ENCODE results near the gene C22orf23. TPM values are rescaled to one million over a fixed set of nuclear protein-coding genes. Genes with fewer than 3 reads are reported as not detected.
A peak's percentile ranks its signal among the peaks of the same experiment; 100 is the strongest.

The C22orf23 gene
- under 1 TPM in 1 of 2 experiments, not detected in 1; 0.16 TPM for total RNA-seq

- Mint-ChIP-seq H3K9me3 (ENCODE audit: low read depth) (no peaks in the 10 kb centered on the region), H3K36me3 (ENCODE audit: low read depth) (peaks cover 25% of the 10 kb centered on the region), H3K4me1 (peaks cover 26% of the 10 kb centered on the region), H3K27me3 (peaks cover 11% of the 10 kb centered on the region), H3K4me3 (peak within 1 kb of the TSS; percentile 86), H3K27ac (peak within 1 kb of the TSS; percentile 91)
- peak; percentile 98 for DNase-seq
- ChIA-PET CTCF (interaction anchor here (0.5 to 3.0 kb wide), 11 partner anchors 12 to 361 kb away, joined by 3 to 26 read pairs (median 4); no protein-coding TSS in a partner anchor), POLR2A (interaction anchor here (0.6 to 1.0 kb wide), 3 partner anchors 12 to 110 kb away, joined by 3 to 6 read pairs (median 5); partner anchors contain the start of gene ANKRD54)
- ATAC-seq: peak; percentile 98
- intact Hi-C loops (cut with DNase I, micrococcal nuclease): loop anchor here (1.0 to 10.0 kb wide), 13 partner anchors 19 to 617 kb away; partner anchors contain the start of genes ANKRD54 (in 2 of the 2), EIF3L (in 2 of the 2), MICALL1 (in 2 of the 2) and PDXP (in 2 of the 2)
Measured at GRCh38 chr22:37953437-37954179, at the start of gene C22orf23, which contains the start of gene POLR2F. Gene C22orf23 (minus strand): TSS chr22:37953601. CDS start chr22:37953149, 452 bp downstream. Gene POLR2F (plus strand): TSS chr22:37953699. CDS start chr22:37953788, 89 bp downstream.

DNA sequence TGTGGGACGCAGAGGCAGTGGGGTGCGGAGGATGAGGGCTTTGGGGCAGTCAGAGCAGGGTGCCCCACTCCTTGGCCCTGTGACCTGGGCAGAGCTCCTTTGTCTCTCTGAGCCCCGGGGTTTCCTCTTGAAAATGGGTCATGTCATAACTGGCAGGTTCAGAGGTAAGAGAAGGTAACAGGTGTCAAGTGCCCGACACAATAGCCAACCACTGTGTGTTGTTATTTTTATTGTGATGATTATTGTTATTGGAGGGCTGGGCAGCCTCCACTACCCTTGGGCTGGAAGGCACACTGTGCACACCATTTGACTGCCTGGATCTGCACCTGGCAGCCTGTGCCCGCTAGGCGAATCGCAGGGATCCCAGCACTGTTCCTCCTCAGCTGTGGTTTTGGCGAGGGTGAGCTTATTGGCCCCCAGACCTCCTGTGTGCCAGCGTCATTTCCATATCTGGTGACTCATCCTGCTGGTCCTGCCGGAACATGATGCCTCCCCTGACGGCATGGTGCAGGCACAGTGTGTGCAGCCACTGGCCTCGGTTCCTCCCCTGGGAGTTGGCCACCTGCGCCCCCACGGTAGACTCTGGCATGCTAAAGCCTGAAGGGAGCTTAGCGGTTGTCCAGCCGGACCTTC is 46.4 kb upstream of the C22orf23 start:
- ChIA-PET POLR2A (no interaction called here), CTCF (interaction anchor here (0.6 to 1.0 kb wide), 2 partner anchors 37 to 572 kb away, joined by 3 read pairs; no protein-coding TSS in a partner anchor)

GRCh38 chr22:37999236-37999635 is 45.8 kb upstream of the C22orf23 start:
- ChIA-PET POLR2A (no interaction called here), CTCF (no interaction called here)
- no peak overlapping the region for H3K4me3 Mint-ChIP-seq
- no peak overlapping the region for H3K27ac Mint-ChIP-seq
- H3K27me3 Mint-ChIP-seq: no peaks in the 10 kb centered on the region
- intact Hi-C loops (cut with DNase I, micrococcal nuclease): loop anchor here in 1 of 2 experiments (10.0 kb wide), 1 partner anchor 64 kb away; no protein-coding TSS in a partner anchor
- no peaks in the 10 kb centered on the region for H3K4me1 Mint-ChIP-seq
- ATAC-seq (no peak), DNase-seq (no peak)
- peaks cover 2% of the 10 kb centered on the region for H3K36me3 Mint-ChIP-seq (ENCODE audit: low read depth)
- no peaks in the 10 kb centered on the region for H3K9me3 Mint-ChIP-seq (ENCODE audit: low read depth)

More for the DNA sequence above, 46.4 kb upstream of the C22orf23 start:
- intact Hi-C loops (cut with DNase I, micrococcal nuclease): loop anchor here in 1 of 2 experiments (10.0 kb wide), 1 partner anchor 65 kb away; no protein-coding TSS in a partner anchor
- no peaks in the 10 kb centered on the region for H3K9me3 Mint-ChIP-seq (ENCODE audit: low read depth)
- no peak overlapping the region for H3K4me3 Mint-ChIP-seq
- no peak overlapping the region for H3K27ac Mint-ChIP-seq
- no peaks in the 10 kb centered on the region for H3K4me1 Mint-ChIP-seq
- H3K36me3 Mint-ChIP-seq (ENCODE audit: low read depth): peaks cover 2% of the 10 kb centered on the region
- DNase-seq (peak; percentile 27), ATAC-seq (peak; percentile 74)
- no peaks in the 10 kb centered on the region for H3K27me3 Mint-ChIP-seq

- Mint-ChIP-seq H3K36me3 (ENCODE audit: low read depth) (peaks cover 2% of the 10 kb centered on the region), H3K4me3 (no peak overlapping the region), H3K27ac (no peak overlapping the region), H3K27me3 (no peaks in the 10 kb centered on the region), H3K4me1 (no peaks in the 10 kb centered on the region), H3K9me3 (ENCODE audit: low read depth) (no peaks in the 10 kb centered on the region)
- POLR2A ChIA-PET: no interaction called here
- intact Hi-C loops (cut with DNase I, micrococcal nuclease): loop anchor here in 1 of 2 experiments (10.0 kb wide), 1 partner anchor 64 kb away; no protein-coding TSS in a partner anchor
- CTCF ChIA-PET: no interaction called here
- ATAC-seq (no peak), DNase-seq (no peak)
Measured at GRCh38 chr22:37998543-37998942, 45.1 kb upstream of the C22orf23 start.

- intact Hi-C loops (cut with DNase I, micrococcal nuclease): loop anchor here in 1 of 2 experiments (10.0 kb wide), 1 partner anchor 62 kb away; no protein-coding TSS in a partner anchor
- Mint-ChIP-seq H3K27ac (no peak overlapping the region), H3K9me3 (ENCODE audit: low read depth) (no peaks in the 10 kb centered on the region), H3K4me3 (no peak overlapping the region), H3K4me1 (no peaks in the 10 kb centered on the region), H3K27me3 (no peaks in the 10 kb centered on the region), H3K36me3 (ENCODE audit: low read depth) (no peaks in the 10 kb centered on the region)
- DNase-seq (no peak), ATAC-seq (no peak)
- ChIA-PET CTCF (interaction anchor here (0.7 kb wide), 1 partner anchor 231 kb away, joined by 3 read pairs; no protein-coding TSS in a partner anchor), POLR2A (no interaction called here)
Measured at GRCh38 chr22:37996515-37997246, 43.3 kb upstream of the C22orf23 start.

- Mint-ChIP-seq H3K4me3 (no peak overlapping the region), H3K4me1 (no peaks in the 10 kb centered on the region), H3K27me3 (no peaks in the 10 kb centered on the region), H3K36me3 (ENCODE audit: low read depth) (no peaks in the 10 kb centered on the region), H3K27ac (no peak overlapping the region), H3K9me3 (ENCODE audit: low read depth) (no peaks in the 10 kb centered on the region)
- POLR2A ChIA-PET: interaction anchor here (0.6 kb wide), 1 partner anchor 186 kb away, joined by 3 read pairs; no protein-coding TSS in a partner anchor
- DNase-seq (no peak), ATAC-seq (no peak)
- CTCF ChIA-PET: interaction anchor here (0.6 kb wide), 1 partner anchor 719 kb away, joined by 3 read pairs; no protein-coding TSS in a partner anchor
- intact Hi-C loops (cut with DNase I, micrococcal nuclease): loop anchor here in 1 of 2 experiments (10.0 kb wide), 1 partner anchor 61 kb away; no protein-coding TSS in a partner anchor
Measured at GRCh38 chr22:37996079-37996478, 42.7 kb upstream of the C22orf23 start.

DNA sequence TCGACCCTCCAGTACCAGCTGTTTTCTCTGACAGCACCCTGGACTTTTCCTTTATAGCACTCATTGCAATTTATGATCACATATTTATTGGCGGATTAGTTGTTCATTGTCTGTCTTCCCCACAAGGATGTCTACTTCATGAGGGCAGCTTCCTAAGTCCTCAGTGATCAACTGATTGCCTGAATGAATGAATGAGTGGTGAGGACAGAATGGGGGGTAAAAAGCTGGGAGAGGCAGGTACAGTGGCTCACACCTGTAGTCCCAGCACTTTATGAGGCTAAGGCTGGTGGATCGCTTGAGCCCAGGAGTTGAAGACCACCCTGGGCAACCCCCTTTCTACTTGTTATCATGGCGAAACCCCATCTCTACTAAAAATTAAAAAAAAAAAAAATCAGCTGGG is 42.1 kb upstream of the C22orf23 start:
- no peaks in the 10 kb centered on the region for H3K9me3 Mint-ChIP-seq (ENCODE audit: low read depth)
- intact Hi-C loops (cut with DNase I, micrococcal nuclease): loop anchor here in 1 of 2 experiments (10.0 kb wide), 1 partner anchor 61 kb away; no protein-coding TSS in a partner anchor
- H3K4me1 Mint-ChIP-seq: no peaks in the 10 kb centered on the region
- DNase-seq (no peak), ATAC-seq (no peak)
- H3K4me3 Mint-ChIP-seq: no peak overlapping the region
- POLR2A ChIA-PET: interaction anchor here (0.6 kb wide), 1 partner anchor 186 kb away, joined by 3 read pairs; no protein-coding TSS in a partner anchor
- H3K27me3 Mint-ChIP-seq: no peaks in the 10 kb centered on the region
- no peak overlapping the region for H3K27ac Mint-ChIP-seq
- CTCF ChIA-PET: interaction anchor here (0.6 to 1.0 kb wide), 2 partner anchors 11 to 718 kb away, joined by 3 to 5 read pairs; no protein-coding TSS in a partner anchor
- H3K36me3 Mint-ChIP-seq (ENCODE audit: low read depth): no peaks in the 10 kb centered on the region

DNA sequence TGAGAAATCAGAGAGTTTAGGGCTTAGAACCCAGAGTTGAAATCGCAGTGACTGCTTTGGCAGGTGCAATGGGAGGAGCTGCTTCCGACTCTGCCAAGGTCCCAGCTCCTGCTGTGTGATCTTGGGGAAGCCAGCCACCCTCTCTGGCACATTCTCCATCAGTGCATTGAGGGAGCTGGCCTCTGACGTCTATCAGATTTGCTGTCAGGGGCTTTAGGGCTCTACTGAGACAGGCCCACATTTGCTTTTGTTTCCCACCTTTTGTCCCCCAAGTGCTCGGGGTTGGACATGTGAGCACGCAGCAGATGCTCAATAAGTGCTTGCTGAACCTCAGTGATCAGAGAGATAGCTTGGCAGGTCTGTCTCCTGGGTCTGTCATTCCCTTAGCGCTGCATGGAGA is 41.6 kb upstream of the C22orf23 start:
- intact Hi-C loops (cut with DNase I, micrococcal nuclease): loop anchor here in 1 of 2 experiments (10.0 kb wide), 1 partner anchor 60 kb away; no protein-coding TSS in a partner anchor

GRCh38 chr22:37994049-37994448 is 40.6 kb upstream of the C22orf23 start:
- DNase-seq: no peak
- CTCF ChIA-PET: interaction anchor here (0.8 to 1.0 kb wide), 2 partner anchors 28 to 35 kb away, joined by 3 to 4 read pairs; no protein-coding TSS in a partner anchor
- Mint-ChIP-seq H3K9me3 (ENCODE audit: low read depth) (no peaks in the 10 kb centered on the region), H3K4me1 (no peaks in the 10 kb centered on the region), H3K4me3 (no peak overlapping the region), H3K36me3 (ENCODE audit: low read depth) (no peaks in the 10 kb centered on the region), H3K27me3 (no peaks in the 10 kb centered on the region), H3K27ac (no peak overlapping the region)
- POLR2A ChIA-PET: interaction anchor here (0.6 kb wide), 1 partner anchor 498 kb away, joined by 4 read pairs; no protein-coding TSS in a partner anchor
- ATAC-seq: no peak
- intact Hi-C loops (cut with DNase I, micrococcal nuclease): loop anchor here in 1 of 2 experiments (10.0 kb wide), 1 partner anchor 59 kb away; no protein-coding TSS in a partner anchor

More for the DNA sequence above, 41.6 kb upstream of the C22orf23 start:
- CTCF ChIA-PET: interaction anchor here (0.5 to 1.0 kb wide), 2 partner anchors 12 to 362 kb away, joined by 3 to 5 read pairs; no protein-coding TSS in a partner anchor
- POLR2A ChIA-PET: no interaction called here
- H3K27me3 Mint-ChIP-seq: no peaks in the 10 kb centered on the region
- no peaks in the 10 kb centered on the region for H3K4me1 Mint-ChIP-seq
- H3K9me3 Mint-ChIP-seq (ENCODE audit: low read depth): no peaks in the 10 kb centered on the region
- H3K27ac Mint-ChIP-seq: no peak overlapping the region
- DNase-seq: no peak
- H3K36me3 Mint-ChIP-seq (ENCODE audit: low read depth): no peaks in the 10 kb centered on the region
- H3K4me3 Mint-ChIP-seq: no peak overlapping the region
- no peak for ATAC-seq

DNA sequence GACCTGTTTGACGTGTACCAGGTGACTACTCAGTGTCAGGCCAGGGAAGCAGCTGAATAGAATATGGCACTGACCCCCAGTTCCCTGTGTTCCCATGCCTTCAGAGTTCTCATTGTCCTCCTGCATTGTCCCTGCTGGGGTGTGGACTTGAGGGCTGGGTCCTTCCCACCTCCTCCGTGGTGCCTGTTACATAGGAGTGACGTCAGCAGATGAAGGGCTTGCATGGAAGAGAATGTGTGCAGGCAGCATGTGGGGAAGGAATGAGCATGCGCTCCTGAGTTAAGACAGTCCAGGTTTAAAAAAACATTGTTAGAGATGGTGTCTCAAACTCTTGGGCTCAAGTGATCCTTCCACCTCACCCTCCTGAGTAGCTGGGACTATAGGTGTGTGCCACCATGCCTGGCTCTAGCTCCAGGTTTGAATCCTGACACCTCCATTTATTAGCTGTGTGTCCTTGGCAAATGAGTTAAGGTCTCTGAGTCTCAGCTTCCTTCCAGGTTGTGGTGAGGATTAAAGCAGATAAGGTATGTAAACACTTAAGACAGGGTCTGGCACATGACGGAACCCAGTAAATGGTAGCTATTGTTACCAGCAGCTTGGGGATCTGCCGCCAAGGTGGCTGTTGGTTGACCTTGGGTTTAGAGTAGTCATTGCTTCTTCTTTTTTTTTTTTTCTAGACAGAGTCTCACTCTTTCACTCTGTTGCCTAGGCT is 38.5 kb upstream of the C22orf23 start:
- POLR2A ChIA-PET: no interaction called here
- CTCF ChIA-PET: no interaction called here
- H3K4me1 Mint-ChIP-seq: no peaks in the 10 kb centered on the region

More for the DNA sequence above, 38.5 kb upstream of the C22orf23 start:
- H3K4me3 Mint-ChIP-seq: no peak overlapping the region
- no peaks in the 10 kb centered on the region for H3K27me3 Mint-ChIP-seq
- intact Hi-C loops (cut with DNase I, micrococcal nuclease): loop anchor here in 1 of 2 experiments (10.0 kb wide), 1 partner anchor 57 kb away; no protein-coding TSS in a partner anchor
- no peak overlapping the region for H3K27ac Mint-ChIP-seq
- no peaks in the 10 kb centered on the region for H3K36me3 Mint-ChIP-seq (ENCODE audit: low read depth)
- ATAC-seq: no peak
- no peak for DNase-seq
- H3K9me3 Mint-ChIP-seq (ENCODE audit: low read depth): no peaks in the 10 kb centered on the region
